K562 treated with DMSO at 1 percent for 4 hours (cell line): ENCODE results near the gene ESPN. TPM values are rescaled to one million over a fixed set of nuclear protein-coding genes. Genes with fewer than 3 reads are reported as not detected.

ENCODE experiments used
- total RNA-seq: library from RNA; unstranded; fragments of 300-600 nt; gene quantifications from 2 replicates; pipeline ENCODE4 v1.2.3, GENCODE V29; 2022; ENCODE audit not compliant: insufficient read depth

The ESPN gene
- 3.7 and 5.2 TPM in 2 replicates for total RNA-seq

DNA sequence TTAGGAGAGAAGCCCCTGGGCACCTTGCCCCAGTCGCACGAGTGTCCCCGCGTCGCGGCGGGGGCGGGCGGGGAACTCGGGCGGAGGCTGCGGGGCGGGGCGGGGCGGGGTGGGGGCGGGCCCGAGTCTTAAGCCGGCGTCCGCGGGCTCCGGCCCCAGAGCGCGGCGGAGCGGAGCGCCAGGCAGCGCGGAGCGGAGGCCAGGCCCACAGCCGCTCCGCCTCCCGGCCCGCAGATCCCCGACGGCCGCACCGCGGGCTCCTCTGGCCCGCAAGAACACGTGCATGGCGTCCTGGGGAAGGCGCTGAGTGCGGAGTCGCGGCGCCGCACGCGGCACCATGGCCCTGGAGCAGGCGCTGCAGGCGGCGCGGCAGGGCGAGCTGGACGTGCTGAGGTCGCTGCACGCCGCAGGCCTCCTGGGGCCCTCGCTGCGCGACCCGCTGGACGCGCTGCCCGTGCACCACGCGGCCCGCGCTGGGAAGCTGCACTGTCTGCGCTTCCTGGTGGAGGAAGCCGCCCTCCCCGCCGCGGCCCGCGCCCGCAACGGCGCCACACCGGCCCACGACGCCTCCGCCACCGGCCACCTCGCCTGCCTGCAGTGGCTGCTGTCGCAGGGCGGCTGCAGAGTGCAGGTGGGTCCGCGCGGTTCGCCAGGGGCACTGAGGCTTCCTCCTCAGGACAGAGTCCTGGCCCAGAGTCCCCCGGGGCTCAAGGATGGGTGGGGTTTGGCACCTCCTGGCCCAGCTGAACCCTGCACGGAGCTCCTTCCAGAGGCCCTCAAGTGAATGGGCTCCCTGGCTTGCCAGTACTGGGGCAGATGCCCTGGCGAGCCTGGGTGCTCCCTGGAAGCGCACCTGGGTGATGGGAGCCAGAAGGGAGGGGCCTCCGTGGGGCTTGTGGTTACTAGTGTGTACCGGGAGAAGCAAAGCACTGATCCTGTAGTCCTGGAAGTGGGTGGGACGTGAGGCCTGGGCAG is at the start of gene ESPN:
TSS of gene ESPN (plus strand) at position 158 of the 975 bp plus-strand sequence. CDS start at position 338, 180 bp downstream.

GRCh38 chr1:6393400-6394187 is 31.0 kb upstream of the ESPN start, which contains the start of gene ACOT7:
Gene ACOT7, minus strand, starts transcription at chr1:6393767. Its CDS starts 368 bp downstream, at chr1:6393399.

GRCh38 chr1:6419804-6420453 is 4.6 kb upstream of the ESPN start, which contains the start of gene HES2:
Gene HES2, minus strand, starts transcription at chr1:6419919. Its CDS starts 99 bp downstream, at chr1:6419820.

GRCh38 chr1:6466023-6466422 is 41.4 kb downstream of the ESPN start, which contains the start of gene TNFRSF25:
Gene TNFRSF25, minus strand, starts transcription at chr1:6466173. Its CDS starts 66 bp downstream, at chr1:6466107.

DNA sequence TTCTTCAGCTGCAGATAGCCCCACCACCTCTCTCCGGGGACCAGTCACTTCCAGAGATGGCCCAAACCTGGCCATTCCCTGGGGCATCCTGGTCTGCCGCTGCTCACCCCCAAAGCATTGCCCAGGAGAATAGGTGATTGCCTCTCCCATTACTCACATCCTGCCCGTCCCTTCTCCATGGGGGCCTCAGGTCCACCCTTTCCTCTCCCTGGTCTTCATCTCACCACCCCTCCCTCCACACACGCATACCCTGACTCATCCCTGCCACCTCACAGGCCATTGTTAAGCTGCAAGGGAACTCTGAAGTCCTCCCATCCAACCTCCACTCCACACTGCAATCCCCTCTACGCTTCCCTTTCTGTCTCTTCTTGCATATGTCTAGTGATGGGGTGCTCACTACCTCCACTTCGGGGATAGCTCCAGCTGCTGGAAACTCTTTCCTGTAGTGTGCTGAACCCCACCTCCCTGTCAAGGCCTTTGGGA is 66.9 kb downstream of the ESPN start, which contains the start of gene PLEKHG5:
TSS of gene PLEKHG5 (minus strand) at position 188 of the 483 bp plus-strand sequence. CDS start 14,096 bp downstream, outside the sequence.

Other genes starting within 250 kb of the ESPN start
- gene CHD5, start 244.5 kb upstream of the ESPN start, total RNA-seq, result 0.28 and 0.38 TPM in 2 replicates
- 398 and 406 TPM in 2 replicates for gene RPL22, start 225.2 kb upstream of the ESPN start, total RNA-seq
- gene RNF207, start 218.7 kb upstream of the ESPN start, total RNA-seq, result 5.6 and 7.5 TPM in 2 replicates
- gene ICMT, start 188.8 kb upstream of the ESPN start, total RNA-seq, result 52.3 and 60.0 TPM in 2 replicates
- gene HES3, start 180.6 kb upstream of the ESPN start, total RNA-seq, result not detected in 2 replicates
- gene GPR153, start 163.7 kb upstream of the ESPN start, total RNA-seq, result 0.57 and 0.76 TPM in 2 replicates
- gene ACOT7, start 31.0 kb upstream of the ESPN start, total RNA-seq, result 63.3 and 63.9 TPM in 2 replicates
- not detected in 2 replicates for gene HES2, start 4.9 kb upstream of the ESPN start, total RNA-seq
- not detected in 2 replicates for gene TNFRSF25, start 41.4 kb downstream of the ESPN start, total RNA-seq
- not detected in 2 replicates for gene PLEKHG5, start 66.9 kb downstream of the ESPN start, total RNA-seq
- gene NOL9, start 129.7 kb downstream of the ESPN start, total RNA-seq, result 6.1 and 9.8 TPM in 2 replicates
- gene TAS1R1, start 130.5 kb downstream of the ESPN start, total RNA-seq, result not detected in 2 replicates
- gene ZBTB48, start 155.2 kb downstream of the ESPN start, total RNA-seq, result 54.3 and 74.0 TPM in 2 replicates
- gene KLHL21, start 178.1 kb downstream of the ESPN start, total RNA-seq, result 70.4 and 90.6 TPM in 2 replicates
- gene PHF13, start 189.0 kb downstream of the ESPN start, total RNA-seq, result 18.2 and 23.9 TPM in 2 replicates
- gene THAP3, start 200.1 kb downstream of the ESPN start, total RNA-seq, result 30.7 and 34.8 TPM in 2 replicates